Ovary (tissue), 9 donors: ENCODE results near the gene ADCK1. TPM values are rescaled to one million over a fixed set of nuclear protein-coding genes. Genes with fewer than 3 reads are reported as not detected.

Experiments used
- DNase-seq, 5 donors: peaks; one replicate each; pipeline ENCODE4 v3.0.0-alpha.2; 2019 to 2020
- H3K27ac ChIP-seq, 2 donors: fragments of 200-600 bp; one replicate each; pipeline versions ENCODE4 v1.5.1 to v1.8.0; 2019 to 2022
- H3K27me3 ChIP-seq: fragments of 200-600 bp; one replicate; pipeline ENCODE4 v1.8.0; 2022
- H3K36me3 ChIP-seq: fragments of 200-600 bp; sonication (generic); one replicate; pipeline ENCODE4 v1.5.1; 2019
- H3K4me1 ChIP-seq: one replicate; pipeline ENCODE4 v1.8.1; 2013; ENCODE audit warnings: mild to moderate bottlenecking, moderate library complexity; ENCODE audit not compliant: insufficient read depth
- H3K4me3 ChIP-seq: fragments of 200-600 bp; sonication (generic); one replicate; pipeline ENCODE4 v1.5.1; 2017
- H3K9me3 ChIP-seq, 2 donors: fragments of 200-600 bp in 1 of 2; sonication (generic) in 1 of 2; one replicate each; pipeline versions ENCODE4 v1.5.1 to v1.8.1; 2013 to 2019; ENCODE audit warnings: mild to moderate bottlenecking in 1 of 2, moderate library complexity in 1 of 2
- EP300 ChIP-seq: sonication (generic); formaldehyde crosslinking; IDR thresholded peaks from one replicate; pipeline ENCODE4 v1.6.1; 2017; ENCODE audit warnings: antibody characterized with exemption
- POLR2A ChIP-seq: fragments of 450-650 bp; IDR thresholded peaks from one replicate; pipeline ENCODE4 v1.6.1; 2017; ENCODE audit warnings: antibody characterized with exemption, mild to moderate bottlenecking, moderate library complexity
- WGBS, 3 donors: extraction: QIAGEN DNeasy Blood & Tissue Kit in 1 of 3; methylation state at CpG; one replicate each; pipeline versions ENCODE4 v1.1.5 to v1.1.7; 2013 to 2017; 5-methylcytosine and 5-hydroxymethylcytosine counted together
- intact Hi-C, 4 donors: fragments of 100-400 bp; cut with DNase I; formaldehyde crosslinking; loops; one replicate each; pipeline versions ENCODE4 v1.11.0 to v1.15.1; 2022 to 2023
- polyA plus RNA-seq, 2 donors: library from polyadenylated mRNA; stranded (reverse); fragments of 200-250 nt in 1 of 2; fragments of 350-450 nt in 1 of 2; fragmentation: Illumina TruSeq in 1 of 2; extraction: RNeasy Lipid Tissue Mini Kit (QIAGEN cat#74804) in 1 of 2; gene quantifications; one replicate each; pipeline ENCODE4 v1.2.3, GENCODE V29; 2013 to 2014
- total RNA-seq, 7 donors: library from RNA; depleted of rRNA in 2 of 7; stranded (reverse); fragments of >200 nt in 2 of 7; fragmentation: NEBNext Ultra II Directional in 3 of 7; extraction: Animal tissue kit (Norgen Biotek cat#: 25700) in 3 of 7; gene quantifications; one replicate each; pipeline versions ENCODE4 v1.1.0 to v1.2.4, GENCODE V29; 2016 to 2023
- TF ChIP-seq, protein P1 (sequence below), 3 donors: fragments of 450-650 bp in 2 of 3; fragments of 200-600 bp in 1 of 3; IDR thresholded peaks; one replicate each; pipeline versions ENCODE4 v1.5.1 to v1.8.0; 2016 to 2022; ENCODE audit warnings: antibody characterized with exemption in 3 of 3, mild to moderate bottlenecking in 1 of 3
- donor health status: DM: no; HTN: no; CAD: no; lungs with moderate emphysema.
- donor health status: DM: no; HTN: no; CAD: no.
- donor health status: Bipolar disorder and iron deficiency.
- donor health status: DM: yes; HTN: yes; CAD: no.
- donor health status: DM: no; HTN: no; CAD: no.
- donor health status: DM: yes; HTN: yes; CAD: no.

The ADCK1 gene
- total and polyA plus RNA-seq, 9 donors = 1.7 to 7.9 (median 6.8) TPM

DNA sequence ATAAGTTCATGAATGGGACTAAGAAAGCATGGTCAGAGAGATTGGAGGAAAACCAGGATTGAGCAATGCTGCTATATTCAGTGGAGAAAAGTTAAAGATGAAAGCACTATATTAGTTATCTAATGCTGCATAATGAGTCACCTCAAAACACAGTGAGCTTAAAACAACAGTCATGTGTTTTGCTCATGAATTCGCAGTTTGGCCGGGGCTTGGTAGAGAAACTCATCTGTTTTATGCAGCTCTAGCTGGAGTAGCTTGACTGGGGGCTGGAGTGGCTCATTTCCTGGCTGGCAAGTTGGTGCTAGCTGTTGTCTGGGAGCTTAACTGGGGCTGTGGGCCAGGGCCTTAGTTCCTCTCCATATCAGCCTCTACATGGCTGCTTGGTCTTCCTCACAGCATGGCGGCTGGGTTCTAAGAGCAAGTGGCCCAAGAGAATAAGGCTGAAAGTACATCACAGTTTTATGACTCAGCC is 90.1 kb downstream of the ADCK1 start:
- Histone ChIP-seq H3K36me3 (no peaks in the 10 kb centered on the region), H3K27ac (no peak overlapping the region)

DNA sequence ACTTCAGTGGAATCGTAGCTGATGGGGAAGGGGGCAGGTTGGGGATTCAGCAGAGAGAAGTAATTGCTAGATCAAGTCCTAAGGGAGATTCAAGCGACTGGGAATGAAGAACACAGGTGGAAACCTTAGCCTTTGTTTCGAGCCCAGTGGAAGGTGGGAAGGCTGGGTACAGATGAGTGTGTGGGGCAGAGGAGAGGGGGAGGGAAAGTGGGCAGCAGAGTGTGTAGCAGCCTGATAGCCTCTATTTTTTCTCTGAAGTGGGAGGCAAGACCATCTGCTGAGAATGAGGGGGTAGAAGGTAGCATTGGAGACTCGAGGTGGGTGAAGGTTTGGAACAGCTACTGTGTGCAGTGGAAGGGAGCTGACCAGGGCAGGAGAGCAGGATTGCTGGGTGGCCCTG is 91.0 kb downstream of the ADCK1 start:
- 80 to 85% (median 85%) methylated on average over 4 of the region's 4 CpGs for WGBS, 3 donors
- no peaks in the 10 kb centered on the region for H3K36me3 ChIP-seq
- H3K9me3 ChIP-seq = no peaks in the 10 kb centered on the region
- no peak overlapping the region for H3K4me3 ChIP-seq
- no peaks in the 10 kb centered on the region for H3K27me3 ChIP-seq
- no peaks in the 10 kb centered on the region for H3K4me1 ChIP-seq
- no peak for DNase-seq
- TF ChIP-seq, protein P1, sequence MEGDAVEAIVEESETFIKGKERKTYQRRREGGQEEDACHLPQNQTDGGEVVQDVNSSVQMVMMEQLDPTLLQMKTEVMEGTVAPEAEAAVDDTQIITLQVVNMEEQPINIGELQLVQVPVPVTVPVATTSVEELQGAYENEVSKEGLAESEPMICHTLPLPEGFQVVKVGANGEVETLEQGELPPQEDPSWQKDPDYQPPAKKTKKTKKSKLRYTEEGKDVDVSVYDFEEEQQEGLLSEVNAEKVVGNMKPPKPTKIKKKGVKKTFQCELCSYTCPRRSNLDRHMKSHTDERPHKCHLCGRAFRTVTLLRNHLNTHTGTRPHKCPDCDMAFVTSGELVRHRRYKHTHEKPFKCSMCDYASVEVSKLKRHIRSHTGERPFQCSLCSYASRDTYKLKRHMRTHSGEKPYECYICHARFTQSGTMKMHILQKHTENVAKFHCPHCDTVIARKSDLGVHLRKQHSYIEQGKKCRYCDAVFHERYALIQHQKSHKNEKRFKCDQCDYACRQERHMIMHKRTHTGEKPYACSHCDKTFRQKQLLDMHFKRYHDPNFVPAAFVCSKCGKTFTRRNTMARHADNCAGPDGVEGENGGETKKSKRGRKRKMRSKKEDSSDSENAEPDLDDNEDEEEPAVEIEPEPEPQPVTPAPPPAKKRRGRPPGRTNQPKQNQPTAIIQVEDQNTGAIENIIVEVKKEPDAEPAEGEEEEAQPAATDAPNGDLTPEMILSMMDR (IDR thresholded peaks at IDR 0.05) = no peak
- TF ChIP-seq EP300 = no peak
- TF ChIP-seq POLR2A = no peak
- intact Hi-C loops = no loop called here
- no peak overlapping the region for H3K27ac ChIP-seq

More for the DNA sequence above, 90.1 kb downstream of the ADCK1 start:
- no peaks in the 10 kb centered on the region for H3K9me3 ChIP-seq
- 67 to 79% (median 76%) methylated on average over 3 of the region's 3 CpGs for WGBS, 3 donors
- TF ChIP-seq EP300 (no peak), POLR2A (no peak)
- TF ChIP-seq, protein P1 (IDR thresholded peaks at IDR 0.05) = no peak
- no peak for DNase-seq
- intact Hi-C loops = no loop called here
- H3K27me3 ChIP-seq = no peaks in the 10 kb centered on the region
- no peak overlapping the region for H3K4me3 ChIP-seq
- no peaks in the 10 kb centered on the region for H3K4me1 ChIP-seq

DNA sequence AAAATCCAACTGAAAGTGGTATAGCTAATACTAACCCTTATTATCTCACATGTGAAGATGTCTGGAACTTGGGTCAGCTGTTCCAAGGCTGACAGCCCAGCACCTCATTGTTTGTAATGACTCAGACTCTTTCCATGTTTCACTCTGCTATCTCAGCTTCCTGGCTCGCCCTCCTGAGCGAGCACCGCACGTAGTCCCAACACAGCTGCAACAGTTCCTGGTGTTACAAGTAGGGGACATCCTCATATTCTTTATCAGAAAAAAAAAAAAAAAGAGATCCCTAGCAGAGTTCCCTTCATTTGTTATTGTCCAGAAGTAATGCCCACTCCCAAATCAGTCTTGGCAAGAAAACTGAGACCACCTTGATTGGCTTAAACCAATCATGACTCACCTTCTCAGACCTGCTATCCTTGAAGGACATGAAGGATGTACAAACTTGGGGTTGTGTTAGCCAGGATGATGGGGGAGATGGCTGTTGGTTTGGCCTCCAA is 92.5 kb downstream of the ADCK1 start:
- no peak for TF ChIP-seq EP300
- TF ChIP-seq POLR2A = no peak
- TF ChIP-seq, protein P1 (IDR thresholded peaks at IDR 0.05) = no peak
- no peaks in the 10 kb centered on the region for H3K36me3 ChIP-seq
- H3K4me1 ChIP-seq = no peaks in the 10 kb centered on the region
- H3K27me3 ChIP-seq = no peaks in the 10 kb centered on the region
- no peak overlapping the region for H3K4me3 ChIP-seq
- intact Hi-C loops = no loop called here
- no peaks in the 10 kb centered on the region for H3K9me3 ChIP-seq
- H3K27ac ChIP-seq = no peak overlapping the region
- no peak for DNase-seq
- WGBS, 3 donors = 81 to 94% (median 87%) methylated on average over 4 of the region's 4 CpGs

DNA sequence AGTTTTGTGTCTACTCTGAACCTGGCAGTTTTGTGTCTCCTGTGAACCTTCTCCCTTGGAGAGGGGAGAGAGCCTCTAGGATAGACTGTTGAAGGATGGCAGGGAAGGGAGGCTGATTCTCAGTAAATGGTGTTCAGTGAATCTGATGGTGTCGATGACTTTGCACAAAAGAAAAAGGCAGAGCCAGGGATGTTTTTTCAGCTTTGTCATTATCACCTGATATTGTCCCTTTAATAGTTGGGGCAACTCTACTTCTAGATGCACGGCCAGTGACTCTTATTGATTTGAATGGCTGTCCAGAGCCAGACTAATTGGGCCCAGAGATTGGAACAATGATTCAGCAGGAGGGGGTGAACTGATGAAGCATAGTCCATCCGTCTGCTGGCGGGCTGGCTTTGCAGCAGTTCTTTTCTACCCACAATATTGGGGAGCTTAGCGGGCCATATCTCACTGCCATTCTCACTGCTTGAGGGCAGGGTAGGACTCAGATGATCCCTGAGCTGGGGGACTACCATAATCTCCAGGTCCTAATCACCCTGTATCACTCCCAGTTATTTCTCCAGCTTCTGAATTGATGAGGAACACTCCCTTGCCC is 93.1 kb downstream of the ADCK1 start:
- Histone ChIP-seq H3K27me3 (no peaks in the 10 kb centered on the region), H3K36me3 (no peaks in the 10 kb centered on the region), H3K27ac (no peak overlapping the region), H3K9me3 (no peaks in the 10 kb centered on the region), H3K4me3 (no peak overlapping the region), H3K4me1 (no peaks in the 10 kb centered on the region)
- WGBS, 3 donors = 91 to 98% (median 93%) methylated on average over 5 of the region's 5 CpGs
- no peak for DNase-seq
- intact Hi-C loops = no loop called here
- TF ChIP-seq, protein P1 (IDR thresholded peaks at IDR 0.05) = no peak
- TF ChIP-seq POLR2A (no peak), EP300 (no peak)
